Left ventricle myocardium inferior (tissue), 1 donor: ENCODE measurements around the gene MLLT6. TPM values are rescaled to one million over a fixed set of nuclear protein-coding genes. Genes with fewer than 3 reads are reported as not detected.

Source experiments
- DNase-seq: peaks from one replicate; pipeline ENCODE4 v3.0.0-alpha.2; 2020
- H3K27ac ChIP-seq: fragments of 200-600 bp; replicated peaks from 2 replicates; pipeline ENCODE4 v1.8.0; 2021
- H3K27me3 ChIP-seq: fragments of 200-600 bp; 2 replicates; pipeline ENCODE4 v1.8.0; 2021; ENCODE audit warnings: low read depth
- H3K36me3 ChIP-seq: fragments of 200-600 bp; 2 replicates; pipeline ENCODE4 v1.8.0; 2021
- H3K4me1 ChIP-seq: fragments of 200-600 bp; 2 replicates; pipeline ENCODE4 v1.8.0; 2021
- H3K4me3 ChIP-seq: fragments of 200-600 bp; 2 replicates; pipeline ENCODE4 v1.8.0; 2021; ENCODE audit warnings: mild to moderate bottlenecking, moderate library complexity
- H3K9me3 ChIP-seq: fragments of 200-600 bp; replicated peaks from 2 replicates; pipeline ENCODE4 v1.8.0; 2021
- CTCF ChIP-seq: fragments of 200-600 bp; IDR thresholded peaks from 2 replicates; pipeline ENCODE4 v1.8.0; 2021; ENCODE audit warnings: antibody characterized with exemption, mild to moderate bottlenecking, borderline replicate concordance
- intact Hi-C: fragments of 100-400 bp; cut with micrococcal nuclease; formaldehyde crosslinking; loops from one replicate; pipeline ENCODE4 v1.11.0; 2022
- total RNA-seq: library from RNA; stranded (reverse); fragmentation: NEBNext Ultra II Directional; extraction: Animal tissue kit (Norgen Biotek cat#: 25700); gene quantifications from one replicate; pipeline ENCODE4 v1.2.1, GENCODE V29; 2021
- donor health status: DM: no; HTN: yes; CAD: no; lungs with severe emphysema.

Gene MLLT6
- total RNA-seq, 1 donor from 2014 or later, result 74.1 TPM

GRCh38 chr17:38761612-38762011, 56.5 kb downstream of the MLLT6 start:
- intact Hi-C loops, result no loop called here
- Histone ChIP-seq H3K4me1 (peaks cover 11% of the 10 kb centered on the region), H3K4me3 (no peak overlapping the region), H3K27me3 (no peaks in the 10 kb centered on the region), H3K27ac (no peak overlapping the region), H3K9me3 (no peaks in the 10 kb centered on the region), H3K36me3 (peaks cover 95% of the 10 kb centered on the region)
- TF ChIP-seq CTCF, result no peak
- no peak for DNase-seq

GRCh38 chr17:38762231-38762630, 57.2 kb downstream of the MLLT6 start:
- Histone ChIP-seq H3K27me3 (no peaks in the 10 kb centered on the region), H3K27ac (no peak overlapping the region), H3K9me3 (no peaks in the 10 kb centered on the region), H3K4me3 (no peak overlapping the region), H3K36me3 (peaks cover 97% of the 10 kb centered on the region), H3K4me1 (peaks cover 11% of the 10 kb centered on the region)
- TF ChIP-seq CTCF, result no peak
- intact Hi-C loops, result no loop called here
- DNase-seq, result no peak

GRCh38 chr17:38766341-38766740, 61.3 kb downstream of the MLLT6 start:
- no peak overlapping the region for H3K27ac ChIP-seq
- no peaks in the 10 kb centered on the region for H3K9me3 ChIP-seq
- H3K27me3 ChIP-seq, result no peaks in the 10 kb centered on the region
- H3K36me3 ChIP-seq, result peaks cover 93% of the 10 kb centered on the region
- no peak overlapping the region for H3K4me3 ChIP-seq
- intact Hi-C loops, result no loop called here
- DNase-seq, result no peak
- H3K4me1 ChIP-seq, result peaks cover 18% of the 10 kb centered on the region
- TF ChIP-seq CTCF, result no peak

- H3K27me3 ChIP-seq, result no peaks in the 10 kb centered on the region
- intact Hi-C loops, result no loop called here
- H3K4me3 ChIP-seq, result no peak overlapping the region
- peak overlapping the region; percentile 37 for H3K27ac ChIP-seq
- H3K4me1 ChIP-seq, result peaks cover 18% of the 10 kb centered on the region
- peak; percentile 25 for DNase-seq
- H3K36me3 ChIP-seq, result peaks cover 95% of the 10 kb centered on the region
- no peaks in the 10 kb centered on the region for H3K9me3 ChIP-seq
- no peak for TF ChIP-seq CTCF
Measured at GRCh38 chr17:38768417-38768816, 63.3 kb downstream of the MLLT6 start.

GRCh38 chr17:38773258-38773657, 68.2 kb downstream of the MLLT6 start:
- Histone ChIP-seq H3K4me3 (no peak overlapping the region), H3K9me3 (no peaks in the 10 kb centered on the region), H3K27ac (no peak overlapping the region), H3K4me1 (peaks cover 8% of the 10 kb centered on the region), H3K27me3 (no peaks in the 10 kb centered on the region), H3K36me3 (peaks cover 96% of the 10 kb centered on the region)
- no peak for DNase-seq
- intact Hi-C loops, result no loop called here
- TF ChIP-seq CTCF, result no peak

GRCh38 chr17:38777641-38778250, 72.7 kb downstream of the MLLT6 start:
- peaks cover 100% of the 10 kb centered on the region for H3K36me3 ChIP-seq
- intact Hi-C loops, result no loop called here
- H3K27ac ChIP-seq, result no peak overlapping the region
- H3K4me1 ChIP-seq, result no peaks in the 10 kb centered on the region
- no peak overlapping the region for H3K4me3 ChIP-seq
- no peaks in the 10 kb centered on the region for H3K27me3 ChIP-seq
- no peaks in the 10 kb centered on the region for H3K9me3 ChIP-seq
- TF ChIP-seq CTCF, result no peak
- no peak for DNase-seq
